ENCODE measurements around the gene TMC8.

The TMC8 gene

DNA sequence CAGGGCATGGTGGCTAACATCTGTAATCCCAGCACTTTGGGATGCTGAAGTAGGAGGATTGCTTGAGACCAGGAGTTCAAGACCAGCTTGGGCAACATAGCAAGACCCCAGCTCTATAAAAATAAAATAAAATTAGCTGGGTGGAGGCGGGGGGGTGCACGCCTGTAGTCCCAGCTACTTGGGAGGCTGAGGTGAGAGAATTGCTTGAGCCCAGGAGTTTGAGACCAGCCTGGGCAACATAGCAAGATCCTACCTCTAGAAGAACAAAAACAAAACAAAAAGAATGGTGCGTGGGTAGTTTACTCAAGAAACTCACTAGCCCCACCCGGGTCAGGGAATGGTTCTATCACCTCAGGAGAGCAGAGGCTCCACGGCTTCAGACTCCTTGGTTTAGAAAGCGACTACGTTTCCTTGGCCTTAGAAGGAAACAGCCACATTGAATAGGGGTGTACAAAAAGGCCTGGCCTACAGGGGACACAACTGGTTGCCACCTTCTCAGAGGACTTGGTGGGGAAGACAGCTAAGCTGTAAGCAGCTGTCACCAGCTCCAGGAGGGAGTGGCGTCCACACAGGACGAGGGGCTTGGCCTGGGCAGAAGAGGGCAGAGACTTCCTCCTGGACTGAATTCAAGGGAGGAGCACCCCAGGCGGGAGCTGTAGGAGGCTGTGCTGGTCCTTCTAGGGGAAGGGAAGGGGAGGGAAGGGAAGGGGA, 55.6 kb downstream of the TMC8 start:
- Mint-ChIP-seq H3K27me3 (no peaks in the 10 kb centered on the region), H3K9me3 (no peaks in the 10 kb centered on the region), H3K4me3 (peak overlapping the region; percentile 78), H3K27ac (peak overlapping the region; percentile 3), H3K4me1 (peaks cover 28% of the 10 kb centered on the region), H3K36me3 (peaks cover 13% of the 10 kb centered on the region)
- ATAC-seq = peak; percentile 1

DNA sequence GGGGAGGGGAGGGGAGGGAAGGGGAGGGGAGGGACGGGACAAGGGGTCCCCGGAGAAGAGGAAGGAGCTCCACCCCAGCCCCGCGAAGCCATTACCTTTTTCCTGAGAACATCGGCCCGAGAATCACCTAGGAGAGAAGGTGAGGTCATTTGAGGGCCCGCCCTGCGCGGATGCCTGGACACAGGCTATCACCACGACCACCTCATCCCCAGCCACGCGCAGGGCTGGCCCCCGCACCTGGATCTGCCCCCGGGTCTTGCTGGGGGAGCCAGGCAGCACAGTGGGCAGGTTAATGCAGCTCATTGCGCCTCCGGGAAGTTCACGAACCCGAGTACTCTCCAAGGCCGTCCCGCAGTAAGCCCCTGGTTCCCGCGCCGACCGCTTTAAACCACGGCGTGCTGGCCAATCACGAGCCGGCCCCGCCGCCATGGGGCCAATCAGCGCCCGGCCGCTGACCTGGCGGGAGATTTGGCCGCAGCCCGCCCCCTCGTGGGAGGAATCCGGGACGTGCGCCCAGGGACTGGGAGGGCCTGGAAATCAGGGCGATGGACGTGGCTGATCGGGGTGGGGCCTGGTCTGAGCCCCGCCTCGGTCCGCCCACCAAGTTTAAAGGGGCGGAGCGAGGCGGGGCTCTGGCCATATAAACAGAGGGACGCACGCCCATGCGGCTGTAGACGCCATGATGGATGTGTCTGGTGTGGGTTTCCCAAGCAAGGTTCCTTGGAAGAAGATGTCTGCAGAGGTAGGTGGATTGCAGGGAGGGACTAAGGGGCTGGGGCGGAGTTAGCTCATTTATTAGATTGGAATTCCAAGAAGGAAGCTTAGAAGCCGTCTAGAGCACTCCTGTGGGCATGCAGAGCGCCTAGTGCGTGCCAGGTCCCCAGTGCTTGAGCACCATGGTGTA, 56.4 kb downstream of the TMC8 start, which contains the start of the genes AFMID and TK1:
Gene AFMID (plus strand): TSS at position 671 of the 904 bp plus-strand sequence. CDS start 9 bp downstream, at position 680.
Gene TK1 (minus strand): TSS at position 361 of the 904 bp plus-strand sequence. CDS start 58 bp downstream, at position 303.
- Mint-ChIP-seq H3K27me3 (no peaks in the 10 kb centered on the region), H3K27ac (peak within 1 kb of the TSS; percentile 3), H3K4me3 (peak within 1 kb of the TSS; percentile 78), H3K4me1 (peaks cover 28% of the 10 kb centered on the region), H3K36me3 (peaks cover 17% of the 10 kb centered on the region), H3K9me3 (no peaks in the 10 kb centered on the region)
- peak; percentile 97 for ATAC-seq

Measured in stimulated activated memory B cell treated with anti-CD40 and anti-IgM and Interleukin-4, amounts not matched to agents 10 μg/mL and 1 μg/mL and 100 μg/mL, for 72 hours (primary cell).